Neural cell (in vitro differentiated cells): Measurements from ENCODE around the gene RAPGEF2. TPM values are rescaled to one million over a fixed set of nuclear protein-coding genes. Genes with fewer than 3 reads are reported as not detected.

Source experiments
- H2AFZ ChIP-seq: fragments of 200-600, 300-800 bp; sonication (generic), shearing (Covaris generic); 2 replicates; pipeline ENCODE4 v1.6.0; 2014; ENCODE audit warnings: low read depth, mild to moderate bottlenecking, antibody characterized with exemption, low read length, moderate library complexity
- H3F3A ChIP-seq: fragments of 200-600 bp; shearing (Covaris generic); 2 replicates; pipeline ENCODE4 v1.6.1; 2016; ENCODE audit warnings: mild to moderate bottlenecking, moderate library complexity, mixed read lengths, antibody characterized with exemption, low read length; ENCODE audit not compliant: insufficient read depth, poor library complexity, severe bottlenecking
- H3K27ac ChIP-seq: fragments of 200-600, 300-800 bp; sonication (generic), shearing (Covaris generic); 2 replicates; pipeline ENCODE4 v1.5.1; 2014; ENCODE audit warnings: mild to moderate bottlenecking, low read length, moderate library complexity
- H3K27me3 ChIP-seq: fragments of 300-800, 200-600 bp; sonication (generic), shearing (Covaris generic); 2 replicates; pipeline ENCODE4 v1.6.0; 2014; ENCODE audit warnings: mild to moderate bottlenecking, low read depth, low read length, moderate library complexity; ENCODE audit not compliant: insufficient read depth
- H3K36me3 ChIP-seq: fragments of 300-800, 200-600 bp; sonication (generic), shearing (Covaris generic); 2 replicates; pipeline ENCODE4 v1.5.1; 2014; ENCODE audit warnings: mild to moderate bottlenecking, antibody characterized with exemption, low read length, moderate library complexity; ENCODE audit not compliant: insufficient read depth
- H3K4me2 ChIP-seq: fragments of 300-800, 200-600 bp; sonication (generic), shearing (Covaris generic); 2 replicates; pipeline ENCODE4 v1.6.0; 2014; ENCODE audit warnings: mild to moderate bottlenecking, low read length
- H3K4me3 ChIP-seq: fragments of 300-800, 200-600 bp; sonication (generic), shearing (Covaris generic); 2 replicates; pipeline ENCODE4 v1.5.1; 2014; ENCODE audit warnings: mild to moderate bottlenecking, low read length, moderate library complexity
- H3K79me2 ChIP-seq: fragments of 200-600 bp; shearing (Covaris generic); replicated peaks from 2 replicates; pipeline ENCODE4 v1.6.0; 2014; ENCODE audit warnings: mild to moderate bottlenecking, low read length, moderate library complexity; ENCODE audit not compliant: insufficient read depth
- H3K9ac ChIP-seq: fragments of 300-800, 200-600 bp; sonication (generic), shearing (Covaris generic); 2 replicates; pipeline ENCODE4 v1.6.1; 2016; ENCODE audit warnings: mild to moderate bottlenecking, low read length, mixed read lengths
- H3K9me2 ChIP-seq: fragments of 200-600 bp; shearing (Covaris generic); 2 replicates; pipeline ENCODE4 v1.6.1; 2016; ENCODE audit warnings: mild to moderate bottlenecking, low read length, mixed read lengths; ENCODE audit not compliant: insufficient read depth
- H3K9me3 ChIP-seq: fragments of 200-600, 300-800 bp; sonication (generic), shearing (Covaris generic); 2 replicates; pipeline ENCODE4 v1.6.1; 2016; ENCODE audit warnings: mild to moderate bottlenecking, mixed run types, low read length, moderate library complexity, mixed read lengths
- H4K20me1 ChIP-seq: fragments of 200-600 bp; shearing (Covaris generic); 2 replicates; pipeline ENCODE4 v1.6.1; 2016; ENCODE audit warnings: mild to moderate bottlenecking, mixed run types; ENCODE audit not compliant: insufficient read depth
- EP300 ChIP-seq: fragments of 450-650 bp; conservative IDR thresholded peaks from 2 replicates; pipeline ENCODE4 v1.6.1; 2014; ENCODE audit warnings: antibody characterized with exemption, mild to moderate bottlenecking, moderate library complexity; ENCODE audit not compliant: poor library complexity, severe bottlenecking
- EZH2 ChIP-seq: fragments of 200-600, 300-800 bp; shearing (Covaris generic), sonication (generic); IDR thresholded peaks from 2 replicates; pipeline ENCODE4 v1.6.1; 2014; ENCODE audit warnings: antibody characterized with exemption, low read length, borderline replicate concordance, mild to moderate bottlenecking; ENCODE audit not compliant: insufficient read depth, poor library complexity, severe bottlenecking
- MXI1 ChIP-seq: fragments of 450-650 bp; conservative IDR thresholded peaks from 2 replicates; pipeline ENCODE4 v1.6.1; 2014; ENCODE audit warnings: antibody characterized with exemption, mild to moderate bottlenecking; ENCODE audit not compliant: poor library complexity, severe bottlenecking
- POLR2AphosphoS5 ChIP-seq: IDR thresholded peaks from 2 replicates; pipeline ENCODE4 v1.6.1; 2012
- RAD21 ChIP-seq: fragments of 450-650 bp; conservative IDR thresholded peaks from 2 replicates; pipeline ENCODE4 v1.6.1; 2014; ENCODE audit warnings: antibody characterized with exemption, mild to moderate bottlenecking, moderate library complexity
- SMC3 ChIP-seq: fragments of 450-650 bp; conservative IDR thresholded peaks from 2 replicates; pipeline ENCODE4 v1.6.1; 2014; ENCODE audit warnings: antibody characterized with exemption, mild to moderate bottlenecking, moderate library complexity; ENCODE audit not compliant: poor library complexity
- TAF1 ChIP-seq: IDR thresholded peaks from 2 replicates; pipeline ENCODE4 v1.6.1; 2012; ENCODE audit warnings: low read depth
- polyA plus RNA-seq: library from polyadenylated mRNA; depleted of rRNA; stranded (reverse); fragments of >200 nt; gene quantifications from 2 replicates; pipeline ENCODE4 v1.2.3, GENCODE V29; 2014
- TF ChIP-seq, protein P1 (sequence below): IDR thresholded peaks from 2 replicates; pipeline ENCODE4 v1.6.1; 2012; ENCODE audit warnings: borderline replicate concordance
- TF ChIP-seq, protein P2 (sequence below): fragments of 450-650 bp; IDR thresholded peaks from 2 replicates; pipeline ENCODE4 v1.5.1; 2014; ENCODE audit warnings: antibody characterized with exemption, mild to moderate bottlenecking, moderate library complexity; ENCODE audit not compliant: poor library complexity, severe bottlenecking

RAPGEF2 gene
- polyA plus RNA-seq, 1 donor from 2014 or later: 134 TPM

DNA sequence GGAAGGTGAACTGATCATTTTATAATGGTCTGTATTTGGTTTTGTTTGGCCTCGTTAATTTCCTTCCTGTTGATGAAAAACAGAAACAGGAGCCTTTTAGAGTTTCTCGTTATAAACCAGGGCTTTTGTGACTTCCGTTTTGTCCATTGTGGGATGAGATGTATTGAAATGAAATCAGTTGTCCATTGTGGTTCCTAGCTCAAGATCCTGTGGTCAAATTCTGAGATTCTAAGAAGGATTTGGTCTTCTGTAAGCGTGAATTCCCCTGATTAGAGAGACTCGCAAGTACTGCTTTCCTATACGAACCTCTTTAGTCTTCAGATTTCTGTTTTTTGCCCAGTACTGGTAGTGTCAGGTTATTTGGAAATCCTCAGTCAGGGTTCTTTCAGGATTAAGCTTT is 101.7 kb downstream of the RAPGEF2 start:
- H3K4me2 ChIP-seq: no peak overlapping the region
- no peak overlapping the region for H3K4me3 ChIP-seq
- no peak overlapping the region for H2AFZ ChIP-seq
- peaks cover 47% of the 10 kb centered on the region for H3K79me2 ChIP-seq
- no peak overlapping the region for H3K9ac ChIP-seq
- H3F3A ChIP-seq: no peaks in the 10 kb centered on the region
- no peak overlapping the region for H3K27ac ChIP-seq
- H3K9me2 ChIP-seq: no peaks in the 10 kb centered on the region
- TF ChIP-seq, protein P1, sequence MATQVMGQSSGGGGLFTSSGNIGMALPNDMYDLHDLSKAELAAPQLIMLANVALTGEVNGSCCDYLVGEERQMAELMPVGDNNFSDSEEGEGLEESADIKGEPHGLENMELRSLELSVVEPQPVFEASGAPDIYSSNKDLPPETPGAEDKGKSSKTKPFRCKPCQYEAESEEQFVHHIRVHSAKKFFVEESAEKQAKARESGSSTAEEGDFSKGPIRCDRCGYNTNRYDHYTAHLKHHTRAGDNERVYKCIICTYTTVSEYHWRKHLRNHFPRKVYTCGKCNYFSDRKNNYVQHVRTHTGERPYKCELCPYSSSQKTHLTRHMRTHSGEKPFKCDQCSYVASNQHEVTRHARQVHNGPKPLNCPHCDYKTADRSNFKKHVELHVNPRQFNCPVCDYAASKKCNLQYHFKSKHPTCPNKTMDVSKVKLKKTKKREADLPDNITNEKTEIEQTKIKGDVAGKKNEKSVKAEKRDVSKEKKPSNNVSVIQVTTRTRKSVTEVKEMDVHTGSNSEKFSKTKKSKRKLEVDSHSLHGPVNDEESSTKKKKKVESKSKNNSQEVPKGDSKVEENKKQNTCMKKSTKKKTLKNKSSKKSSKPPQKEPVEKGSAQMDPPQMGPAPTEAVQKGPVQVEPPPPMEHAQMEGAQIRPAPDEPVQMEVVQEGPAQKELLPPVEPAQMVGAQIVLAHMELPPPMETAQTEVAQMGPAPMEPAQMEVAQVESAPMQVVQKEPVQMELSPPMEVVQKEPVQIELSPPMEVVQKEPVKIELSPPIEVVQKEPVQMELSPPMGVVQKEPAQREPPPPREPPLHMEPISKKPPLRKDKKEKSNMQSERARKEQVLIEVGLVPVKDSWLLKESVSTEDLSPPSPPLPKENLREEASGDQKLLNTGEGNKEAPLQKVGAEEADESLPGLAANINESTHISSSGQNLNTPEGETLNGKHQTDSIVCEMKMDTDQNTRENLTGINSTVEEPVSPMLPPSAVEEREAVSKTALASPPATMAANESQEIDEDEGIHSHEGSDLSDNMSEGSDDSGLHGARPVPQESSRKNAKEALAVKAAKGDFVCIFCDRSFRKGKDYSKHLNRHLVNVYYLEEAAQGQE: no peak
- TF ChIP-seq SMC3 (no peak), TAF1 (no peak), MXI1 (no peak), EP300 (no peak), POLR2AphosphoS5 (no peak), EZH2 (no peak), RAD21 (no peak)
- TF ChIP-seq, protein P2, sequence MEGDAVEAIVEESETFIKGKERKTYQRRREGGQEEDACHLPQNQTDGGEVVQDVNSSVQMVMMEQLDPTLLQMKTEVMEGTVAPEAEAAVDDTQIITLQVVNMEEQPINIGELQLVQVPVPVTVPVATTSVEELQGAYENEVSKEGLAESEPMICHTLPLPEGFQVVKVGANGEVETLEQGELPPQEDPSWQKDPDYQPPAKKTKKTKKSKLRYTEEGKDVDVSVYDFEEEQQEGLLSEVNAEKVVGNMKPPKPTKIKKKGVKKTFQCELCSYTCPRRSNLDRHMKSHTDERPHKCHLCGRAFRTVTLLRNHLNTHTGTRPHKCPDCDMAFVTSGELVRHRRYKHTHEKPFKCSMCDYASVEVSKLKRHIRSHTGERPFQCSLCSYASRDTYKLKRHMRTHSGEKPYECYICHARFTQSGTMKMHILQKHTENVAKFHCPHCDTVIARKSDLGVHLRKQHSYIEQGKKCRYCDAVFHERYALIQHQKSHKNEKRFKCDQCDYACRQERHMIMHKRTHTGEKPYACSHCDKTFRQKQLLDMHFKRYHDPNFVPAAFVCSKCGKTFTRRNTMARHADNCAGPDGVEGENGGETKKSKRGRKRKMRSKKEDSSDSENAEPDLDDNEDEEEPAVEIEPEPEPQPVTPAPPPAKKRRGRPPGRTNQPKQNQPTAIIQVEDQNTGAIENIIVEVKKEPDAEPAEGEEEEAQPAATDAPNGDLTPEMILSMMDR: no peak
- no peaks in the 10 kb centered on the region for H3K27me3 ChIP-seq
- H4K20me1 ChIP-seq: peaks cover 6% of the 10 kb centered on the region
- no peaks in the 10 kb centered on the region for H3K9me3 ChIP-seq
- no peaks in the 10 kb centered on the region for H3K36me3 ChIP-seq

DNA sequence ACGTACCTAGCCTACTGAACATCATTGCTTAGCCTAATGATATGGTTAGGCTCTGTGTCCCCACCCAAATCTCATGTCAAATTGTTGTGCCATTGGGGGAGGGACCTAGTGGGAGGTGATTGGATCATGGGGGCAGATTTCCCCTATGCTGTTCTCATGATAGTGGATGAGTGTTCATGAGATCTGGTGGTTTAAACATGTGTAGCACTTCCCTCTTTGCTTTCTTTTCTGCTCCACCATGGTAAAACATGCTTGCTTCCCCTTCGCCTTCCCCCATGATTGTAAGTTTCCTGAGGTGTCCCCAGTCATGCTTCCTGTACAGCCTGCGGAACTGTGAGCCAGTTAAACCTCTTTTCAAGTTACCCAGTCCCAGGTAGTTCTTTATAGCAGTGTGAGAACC is 102.6 kb downstream of the RAPGEF2 start:
- no peak for TF ChIP-seq TAF1
- no peak for TF ChIP-seq SMC3
- TF ChIP-seq EZH2: no peak
- TF ChIP-seq POLR2AphosphoS5: no peak
- TF ChIP-seq RAD21: no peak
- TF ChIP-seq, protein P2: no peak
- no peak for TF ChIP-seq MXI1
- TF ChIP-seq EP300: no peak
- TF ChIP-seq, protein P1: no peak
- no peaks in the 10 kb centered on the region for H3F3A ChIP-seq
- H3K9me3 ChIP-seq: no peaks in the 10 kb centered on the region
- H3K79me2 ChIP-seq: peaks cover 48% of the 10 kb centered on the region
- H3K9ac ChIP-seq: no peak overlapping the region
- no peak overlapping the region for H3K4me3 ChIP-seq
- H3K4me2 ChIP-seq: no peak overlapping the region
- H2AFZ ChIP-seq: no peak overlapping the region
- H3K27ac ChIP-seq: no peak overlapping the region
- peaks cover 6% of the 10 kb centered on the region for H4K20me1 ChIP-seq
- H3K27me3 ChIP-seq: no peaks in the 10 kb centered on the region
- H3K36me3 ChIP-seq: no peaks in the 10 kb centered on the region
- no peaks in the 10 kb centered on the region for H3K9me2 ChIP-seq
